HG03175 (cell line): ENCODE data around the gene ARFGAP2.
A peak's percentile ranks its signal among the peaks of the same experiment; 100 is the strongest.
"Not testable (repeated sequence)": the region's sequence is repeated elsewhere in the genome, so short reads cannot be mapped to it uniquely, and the experiment has no call there.

Source experiments
- ATAC-seq: cut with Tn5 transposase; IDR thresholded peaks from one replicate; pipeline ENCODE4 v1.9.1; 2021; ENCODE audit warnings: mild to moderate bottlenecking, moderate library complexity; ENCODE audit not compliant: unreplicated experiment

ARFGAP2 gene

GRCh38 chr11:47176328-47177228 lies at the start of gene ARFGAP2:
TSS of gene ARFGAP2 (minus strand) at chr11:47176879. CDS start at chr11:47176853, 26 bp downstream.
- ATAC-seq, result peak; percentile 89

- ATAC-seq, result peak; percentile 82
Observed at GRCh38 chr11:47225552-47226400, 49.1 kb upstream of the ARFGAP2 start.

GRCh38 chr11:47222696-47223095 lies 46.0 kb upstream of the ARFGAP2 start:
- ATAC-seq, result no peak

GRCh38 chr11:47220401-47220821 lies 43.7 kb upstream of the ARFGAP2 start:
- ATAC-seq, result no peak

GRCh38 chr11:47216121-47216798 lies 39.6 kb upstream of the ARFGAP2 start:
- no peak for ATAC-seq

- ATAC-seq, result no peak
Observed at GRCh38 chr11:47215366-47215910, 38.8 kb upstream of the ARFGAP2 start.

- peak; percentile 70 for ATAC-seq
Observed at GRCh38 chr11:47213950-47214565, 37.4 kb upstream of the ARFGAP2 start.

- no peak for ATAC-seq
Observed at GRCh38 chr11:47212938-47213337, 36.3 kb upstream of the ARFGAP2 start.

GRCh38 chr11:47208628-47209027 lies 31.9 kb upstream of the ARFGAP2 start:
- no peak for ATAC-seq

GRCh38 chr11:47208008-47208552 lies 31.4 kb upstream of the ARFGAP2 start:
- not testable (repeated sequence) for ATAC-seq

GRCh38 chr11:47207459-47207858 lies 30.8 kb upstream of the ARFGAP2 start:
- ATAC-seq, result no peak

GRCh38 chr11:47206577-47206976 lies 29.9 kb upstream of the ARFGAP2 start:
- ATAC-seq, result not testable (repeated sequence)

GRCh38 chr11:47204637-47204989 lies 27.9 kb upstream of the ARFGAP2 start:
- ATAC-seq, result no peak

GRCh38 chr11:47202576-47202975 lies 25.9 kb upstream of the ARFGAP2 start:
- no peak for ATAC-seq

GRCh38 chr11:47201015-47201414 lies 24.3 kb upstream of the ARFGAP2 start:
- no peak for ATAC-seq

- not testable (repeated sequence) for ATAC-seq
Observed at GRCh38 chr11:47198161-47198560, 21.5 kb upstream of the ARFGAP2 start.

- no peak for ATAC-seq
Observed at GRCh38 chr11:47192111-47192510, 15.4 kb upstream of the ARFGAP2 start.

- ATAC-seq, result not testable (repeated sequence)
Observed at GRCh38 chr11:47191137-47191536, 14.5 kb upstream of the ARFGAP2 start.

- ATAC-seq, result no peak
Observed at GRCh38 chr11:47189100-47189834, 12.6 kb upstream of the ARFGAP2 start.
